Muscle layer of duodenum (tissue), 2 donors: Measurements from ENCODE around the gene TPI1.
"Not testable (repeated sequence)": the region's sequence is repeated elsewhere in the genome, so short reads cannot be mapped to it uniquely, and the experiment has no call there.

ENCODE experiments used
- H3K27ac ChIP-seq: one replicate; pipeline ENCODE4 v1.7.0; 2013; ENCODE audit warnings: mild to moderate bottlenecking, low read length
- H3K27me3 ChIP-seq: one replicate; pipeline ENCODE4 v1.7.0; 2013; ENCODE audit warnings: low read depth, mild to moderate bottlenecking, control low read depth, low read length
- H3K36me3 ChIP-seq, 2 donors: one replicate each; pipeline ENCODE4 v1.7.0; 2013; ENCODE audit warnings: low read length in 2 of 2, control low read depth in 1 of 2, mild to moderate bottlenecking in 1 of 2; ENCODE audit not compliant: insufficient read depth in 2 of 2, control insufficient read depth in 1 of 2
- H3K4me1 ChIP-seq, 2 donors: one replicate each; pipeline ENCODE4 v1.7.0; 2013; ENCODE audit warnings: low read length in 2 of 2, mild to moderate bottlenecking in 2 of 2, control low read depth in 1 of 2, moderate library complexity in 1 of 2; ENCODE audit not compliant: insufficient read depth in 2 of 2, control insufficient read depth in 1 of 2
- H3K4me3 ChIP-seq, 2 donors: one replicate each; pipeline ENCODE4 v1.7.0; 2013; ENCODE audit warnings: low read length in 2 of 2, low read depth in 1 of 2, mild to moderate bottlenecking in 1 of 2
- H3K9me3 ChIP-seq, 2 donors: one replicate each; pipeline ENCODE4 v1.7.0; 2013; ENCODE audit warnings: low read length in 2 of 2, control low read depth in 1 of 2, mild to moderate bottlenecking in 1 of 2; ENCODE audit not compliant: control insufficient read depth in 1 of 2
- donor health status: healthy.

The TPI1 gene

GRCh38 chr12:6888794-6889193, 21.5 kb downstream of the TPI1 start:
- H3K36me3 ChIP-seq = peaks cover 5 to 15% of the 10 kb centered on the region in 2 donors
- H3K27ac ChIP-seq, H3K9me3 ChIP-seq, H3K4me1 ChIP-seq, H3K27me3 ChIP-seq, H3K4me3 ChIP-seq: not testable (repeated sequence)

DNA sequence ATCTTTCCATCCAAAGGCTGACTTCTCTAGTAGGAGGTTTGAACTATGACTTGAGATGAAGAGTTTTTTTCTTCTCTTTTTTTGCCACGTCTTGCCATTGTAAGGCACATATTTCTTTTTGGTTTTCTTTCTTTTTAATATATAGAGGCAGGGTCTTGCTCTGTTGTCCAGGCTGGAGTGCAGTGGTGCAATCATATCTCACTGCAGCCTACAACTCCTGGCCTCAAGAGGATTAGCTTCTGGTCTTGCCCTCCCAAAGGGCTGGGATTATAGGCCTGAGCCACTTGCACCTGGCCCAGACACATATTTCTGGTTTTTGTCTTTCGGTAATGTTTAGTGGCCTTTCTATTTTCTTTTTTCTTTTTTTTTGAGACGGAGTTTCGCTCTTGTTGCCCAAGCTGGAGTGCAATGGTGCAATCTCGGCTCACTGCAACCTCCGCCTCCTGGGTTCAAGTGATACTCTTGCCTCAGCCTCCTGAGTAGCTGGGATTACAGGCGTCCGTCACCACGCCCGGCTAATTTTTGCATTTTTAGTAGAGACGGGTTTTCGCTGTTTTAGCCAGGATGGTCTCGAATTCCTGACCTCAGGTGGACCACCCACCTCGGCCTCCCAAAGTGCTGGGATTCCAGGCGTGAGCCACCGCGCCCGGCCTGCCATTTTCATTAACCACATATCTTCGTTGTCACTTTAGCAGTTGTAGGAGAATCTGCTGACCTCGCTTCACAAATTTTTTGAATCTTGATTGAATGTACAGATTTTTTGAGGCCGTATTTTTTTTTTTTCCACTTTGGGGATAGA, 22.6 kb downstream of the TPI1 start:
- H3K4me1 ChIP-seq, H3K9me3 ChIP-seq, H3K36me3 ChIP-seq, H3K4me3 ChIP-seq, H3K27me3 ChIP-seq: not testable (repeated sequence)
- peak overlapping the region; percentile 88 for H3K27ac ChIP-seq

DNA sequence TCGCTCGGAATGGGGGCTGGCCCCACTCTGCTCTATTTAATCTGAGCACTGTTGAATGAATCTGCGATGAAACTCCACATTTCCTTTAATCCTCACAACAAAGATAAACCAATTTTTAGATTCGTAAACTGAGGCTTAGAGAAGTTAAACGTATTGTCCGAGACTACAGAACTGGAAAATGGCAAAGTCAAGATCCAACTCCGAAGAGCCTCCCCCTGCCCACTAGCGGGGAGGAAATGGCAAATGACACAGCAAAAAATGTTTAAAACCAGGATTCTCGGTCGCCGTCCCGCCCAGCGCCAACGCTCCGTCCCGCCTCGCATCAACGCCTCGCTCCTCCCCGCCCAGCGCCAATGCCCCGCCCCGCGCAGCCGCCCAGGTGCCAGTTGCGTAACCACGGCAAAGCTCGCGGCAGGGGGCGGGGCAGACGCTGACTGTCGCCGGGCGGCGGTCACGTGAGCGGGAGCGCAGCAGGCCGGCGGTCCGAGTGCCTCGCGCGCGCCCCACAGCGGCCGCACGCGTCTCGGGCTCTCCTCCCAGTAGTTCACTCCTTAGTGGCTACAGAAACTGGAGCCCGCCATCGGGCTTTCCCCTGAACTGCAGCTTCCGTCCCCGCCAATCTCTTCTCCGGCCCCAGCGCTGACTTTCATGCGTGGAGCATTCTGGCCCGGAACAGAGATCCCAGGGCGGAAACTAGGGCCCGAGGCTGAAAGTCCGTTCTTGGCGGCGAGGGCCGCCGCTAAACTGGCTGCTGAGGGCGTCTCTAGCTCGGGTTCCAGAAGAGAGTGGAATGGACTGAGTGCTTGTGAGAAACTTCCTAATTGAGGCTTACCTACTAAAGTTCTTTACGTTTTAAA, 23.7 kb downstream of the TPI1 start:
- H3K27me3 ChIP-seq = no peaks in the 10 kb centered on the region
- H3K9me3 ChIP-seq = no peaks in the 10 kb centered on the region
- peak overlapping the region; percentile 65 to 85 for H3K4me3 ChIP-seq
- peak overlapping the region; percentile 89 for H3K27ac ChIP-seq
- peaks cover 0 to 4% of the 10 kb centered on the region in 2 donors for H3K36me3 ChIP-seq
- no peaks in the 10 kb centered on the region for H3K4me1 ChIP-seq

DNA sequence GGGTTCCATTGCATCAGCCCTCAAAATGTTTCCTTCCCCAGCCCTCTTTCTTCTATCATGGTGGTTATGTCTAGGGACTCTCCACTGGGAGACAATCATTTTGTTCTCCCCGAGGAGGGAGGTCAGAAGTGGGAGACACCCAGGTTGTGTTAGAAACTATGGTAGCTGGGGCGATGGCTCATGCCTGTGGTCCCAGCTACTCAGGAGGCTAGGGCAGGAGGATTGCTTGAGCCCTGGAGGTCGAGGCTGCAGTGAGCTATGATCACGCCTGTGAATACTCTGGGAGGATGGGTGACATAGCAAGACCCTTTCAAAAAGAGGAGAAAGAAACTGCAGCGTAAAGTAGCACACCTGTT, 24.3 kb downstream of the TPI1 start:
- Histone ChIP-seq H3K4me3 (peak overlapping the region; percentile 65 to 85), H3K9me3 (no peaks in the 10 kb centered on the region), H3K27me3 (no peaks in the 10 kb centered on the region), H3K4me1 (no peaks in the 10 kb centered on the region), H3K36me3 (peaks cover 0 to 4% of the 10 kb centered on the region in 2 donors), H3K27ac (peak overlapping the region; percentile 89)

DNA sequence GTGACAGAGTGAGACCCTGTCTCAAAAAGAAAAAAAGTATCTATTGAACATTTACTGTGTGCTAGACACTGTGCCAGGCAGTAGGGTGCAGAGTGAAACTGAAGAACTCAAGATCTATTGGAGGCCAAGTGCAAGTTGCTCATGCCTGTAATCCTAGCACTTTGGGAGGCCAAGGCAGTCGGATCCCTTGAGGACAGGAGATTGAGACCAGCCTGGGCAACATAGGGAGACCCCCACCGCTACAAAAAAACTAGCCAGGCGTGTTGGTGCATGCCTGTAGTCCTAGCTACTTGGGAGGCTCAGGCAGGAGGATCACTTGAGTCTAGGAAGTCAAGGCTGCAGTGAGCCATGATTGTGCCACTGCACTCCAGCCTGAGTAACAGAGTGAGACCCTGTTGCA, 25.4 kb downstream of the TPI1 start:
- not testable (repeated sequence) for H3K36me3 ChIP-seq, H3K9me3 ChIP-seq, H3K4me3 ChIP-seq

GRCh38 chr12:6894321-6894720, 27.0 kb downstream of the TPI1 start:
- Histone ChIP-seq H3K27ac (no peak overlapping the region), H3K27me3 (no peaks in the 10 kb centered on the region), H3K36me3 (peaks cover 0 to 4% of the 10 kb centered on the region in 2 donors), H3K4me3 (no peak overlapping the region), H3K9me3 (no peaks in the 10 kb centered on the region), H3K4me1 (peaks cover 0 to under 1% of the 10 kb centered on the region in 2 donors)

More for the DNA sequence above, 25.4 kb downstream of the TPI1 start:
- H3K4me1 ChIP-seq, H3K27ac ChIP-seq, H3K27me3 ChIP-seq: not testable (repeated sequence)

GRCh38 chr12:6896846-6897435, 29.6 kb downstream of the TPI1 start:
- Histone ChIP-seq H3K27me3 (no peaks in the 10 kb centered on the region), H3K9me3 (no peaks in the 10 kb centered on the region), H3K27ac (no peak overlapping the region), H3K4me3 (no peak overlapping the region), H3K4me1 (peaks cover 0 to 6% of the 10 kb centered on the region in 2 donors), H3K36me3 (no peaks in the 10 kb centered on the region)

DNA sequence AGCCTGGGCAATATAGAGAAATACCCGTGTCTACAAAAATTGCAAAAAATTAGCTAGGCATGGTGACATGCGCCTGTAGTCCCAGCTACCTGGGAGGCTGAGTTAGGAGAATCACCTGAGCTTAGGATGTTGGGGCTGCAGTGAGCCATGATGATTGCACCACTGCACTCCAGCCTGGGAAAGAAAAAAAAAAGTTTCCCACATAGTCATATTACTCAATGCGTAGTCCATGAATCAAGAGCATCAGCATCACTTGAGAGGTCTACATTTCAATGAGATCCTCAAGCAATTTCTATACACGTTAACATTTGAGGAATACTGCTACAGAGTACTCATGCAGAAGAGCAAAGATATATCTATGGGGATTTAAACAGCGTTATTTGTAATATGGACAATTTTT, 32.1 kb downstream of the TPI1 start:
- Histone ChIP-seq H3K27ac (no peak overlapping the region), H3K27me3 (no peaks in the 10 kb centered on the region), H3K4me1 (peaks cover 5 to 6% of the 10 kb centered on the region in 2 donors), H3K36me3 (no peaks in the 10 kb centered on the region), H3K4me3 (no peak overlapping the region), H3K9me3 (no peaks in the 10 kb centered on the region)

DNA sequence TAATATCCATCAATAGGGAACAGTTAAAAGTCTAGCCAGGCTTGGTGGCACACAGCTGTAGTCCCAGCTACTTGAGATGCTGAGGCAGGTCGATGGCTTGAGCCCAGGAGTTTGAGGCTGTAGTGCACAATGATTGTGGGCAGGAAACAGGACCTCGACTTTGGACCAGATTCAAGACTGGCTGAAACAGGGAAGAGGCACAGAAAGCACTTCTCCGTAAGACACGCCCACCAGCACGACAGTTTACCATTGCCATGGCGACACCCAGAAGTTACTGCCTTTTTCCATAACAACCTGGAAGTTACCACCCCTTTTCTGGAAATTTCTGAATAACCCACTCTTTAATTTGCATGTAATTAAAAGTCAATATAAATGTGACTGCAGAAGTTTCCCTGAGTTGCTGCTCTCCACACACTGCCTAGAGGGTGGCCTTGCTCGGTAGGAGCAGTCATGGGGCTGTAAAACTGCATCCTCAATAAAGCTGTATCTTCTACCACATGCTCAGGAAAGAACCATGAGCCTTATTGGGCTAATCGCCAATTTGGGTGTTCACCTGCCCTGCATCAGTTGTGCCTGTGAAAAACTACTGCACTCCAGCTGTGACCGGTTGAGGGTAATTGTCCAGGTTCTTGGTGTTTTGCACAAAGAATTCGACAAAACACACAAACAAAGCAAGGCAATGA, 32.6 kb downstream of the TPI1 start:
- Histone ChIP-seq H3K4me3 (no peak overlapping the region), H3K4me1 (peaks cover 5 to 8% of the 10 kb centered on the region in 2 donors), H3K9me3 (no peaks in the 10 kb centered on the region), H3K27ac (no peak overlapping the region), H3K36me3 (no peaks in the 10 kb centered on the region), H3K27me3 (no peaks in the 10 kb centered on the region)

GRCh38 chr12:6902448-6902847, 35.1 kb downstream of the TPI1 start:
- H3K4me1 ChIP-seq = peaks cover 5 to 12% of the 10 kb centered on the region in 2 donors
- H3K9me3 ChIP-seq = no peaks in the 10 kb centered on the region
- no peaks in the 10 kb centered on the region for H3K27me3 ChIP-seq
- H3K36me3 ChIP-seq = peaks cover 4 to 9% of the 10 kb centered on the region in 2 donors
- H3K27ac ChIP-seq = no peak overlapping the region
- no peak overlapping the region for H3K4me3 ChIP-seq

GRCh38 chr12:6903722-6904121, 36.4 kb downstream of the TPI1 start:
- Histone ChIP-seq H3K9me3 (no peaks in the 10 kb centered on the region), H3K4me1 (peaks cover 5 to 12% of the 10 kb centered on the region in 2 donors), H3K4me3 (peak overlapping the region in 1 of 2 donors; percentile 95), H3K27me3 (no peaks in the 10 kb centered on the region), H3K36me3 (peaks cover 4 to 12% of the 10 kb centered on the region in 2 donors), H3K27ac (no peak overlapping the region)
